Mesenchymal stem cell (in vitro differentiated cells and primary cell): ENCODE results near the gene COPS2.

Experiments
- DNase-seq: peaks from one replicate; pipeline ENCODE4 v3.0.0-alpha.2; 2013
- H2AFZ ChIP-seq: one replicate; pipeline ENCODE4 v1.6.1; 2013; ENCODE audit warnings: low read depth, mild to moderate bottlenecking, control low read depth, inconsistent platforms, low read length, moderate library complexity
- H2AK5ac ChIP-seq: 2 replicates; pipeline ENCODE4 v1.6.1; 2013; ENCODE audit warnings: low read length, moderate library complexity, mild to moderate bottlenecking, inconsistent platforms; ENCODE audit not compliant: severe bottlenecking
- H2BK120ac ChIP-seq: one replicate; pipeline ENCODE4 v1.6.1; 2013; ENCODE audit warnings: low read depth, mild to moderate bottlenecking, inconsistent platforms, low read length, moderate library complexity
- H2BK12ac ChIP-seq, 2 experiments: one replicate each; pipeline ENCODE4 v1.6.1; 2013; ENCODE audit warnings: inconsistent platforms in 2 of 2, low read length in 2 of 2, mild to moderate bottlenecking in 2 of 2, moderate library complexity in 2 of 2, control low read depth in 1 of 2
- H2BK15ac ChIP-seq: one replicate; pipeline ENCODE4 v1.6.1; 2013; ENCODE audit warnings: mild to moderate bottlenecking, low read depth, inconsistent platforms; ENCODE audit not compliant: poor library complexity, severe bottlenecking
- H2BK5ac ChIP-seq: 2 replicates; pipeline ENCODE4 v1.6.1; 2013; ENCODE audit warnings: low read depth, mild to moderate bottlenecking, low read length, control low read depth, inconsistent platforms; ENCODE audit not compliant: poor library complexity, severe bottlenecking
- H3K14ac ChIP-seq, 2 experiments: one replicate each; pipeline ENCODE4 v1.6.1; 2013; ENCODE audit warnings: inconsistent platforms in 2 of 2, low read length in 2 of 2, control low read depth in 1 of 2, mild to moderate bottlenecking in 1 of 2, moderate library complexity in 1 of 2
- H3K18ac ChIP-seq, 2 experiments: one replicate each; pipeline ENCODE4 v1.6.1; 2013; ENCODE audit warnings: inconsistent platforms in 2 of 2, low read length in 2 of 2, control low read depth in 1 of 2, low read depth in 1 of 2, mild to moderate bottlenecking in 1 of 2
- H3K23ac ChIP-seq, 2 experiments: one replicate each; pipeline ENCODE4 v1.6.1; 2013; ENCODE audit warnings: inconsistent platforms in 2 of 2, low read length in 2 of 2, mild to moderate bottlenecking in 2 of 2, moderate library complexity in 2 of 2, control low read depth in 1 of 2
- H3K27ac ChIP-seq: 2 replicates; pipeline ENCODE4 v1.5.1; 2013; ENCODE audit warnings: mild to moderate bottlenecking, moderate library complexity, low read length, control low read depth, inconsistent platforms; ENCODE audit not compliant: poor library complexity, severe bottlenecking
- H3K27me3 ChIP-seq, 2 experiments: 2 replicates each; pipeline versions ENCODE4 v1.6.1 to v1.7.0; 2013; ENCODE audit warnings: low read length in 2 of 2, mild to moderate bottlenecking in 2 of 2, moderate library complexity in 2 of 2, control low read depth in 1 of 2, inconsistent platforms in 1 of 2; ENCODE audit not compliant: control insufficient read depth in 1 of 2, insufficient read depth in 1 of 2
- H3K36me3 ChIP-seq, 2 experiments: 2 replicates each; pipeline versions ENCODE4 v1.6.1 to v1.7.0; 2013; ENCODE audit warnings: low read length in 2 of 2, control low read depth in 1 of 2, inconsistent platforms in 1 of 2, low read depth in 1 of 2, mild to moderate bottlenecking in 1 of 2; ENCODE audit not compliant: insufficient read depth in 2 of 2, control insufficient read depth in 1 of 2
- H3K4ac ChIP-seq, 2 experiments: one replicate each; pipeline ENCODE4 v1.6.1; 2013; ENCODE audit warnings: inconsistent platforms in 2 of 2, low read length in 2 of 2, mild to moderate bottlenecking in 2 of 2, moderate library complexity in 2 of 2, control low read depth in 1 of 2, low read depth in 1 of 2
- H3K4me1 ChIP-seq: 2 replicates; pipeline ENCODE4 v1.6.1; 2013; ENCODE audit warnings: low read depth, low read length, control low read depth; ENCODE audit not compliant: control insufficient read depth, insufficient read depth
- H3K4me2 ChIP-seq: 2 replicates; pipeline ENCODE4 v1.6.1; 2013; ENCODE audit warnings: low read length, mild to moderate bottlenecking, inconsistent platforms; ENCODE audit not compliant: poor library complexity, severe bottlenecking
- H3K4me3 ChIP-seq, 2 experiments: 2 replicates each; pipeline versions ENCODE4 v1.5.1 to v1.7.0; 2013; ENCODE audit warnings: low read length in 2 of 2, mild to moderate bottlenecking in 2 of 2, control low read depth in 1 of 2, low read depth in 1 of 2; ENCODE audit not compliant: insufficient read depth in 1 of 2
- H3K79me1 ChIP-seq: replicated peaks from 2 replicates; pipeline ENCODE4 v1.6.1; 2013; ENCODE audit warnings: mild to moderate bottlenecking, control low read depth, low read length, inconsistent platforms; ENCODE audit not compliant: poor library complexity, severe bottlenecking
- H3K9ac ChIP-seq: 2 replicates; pipeline ENCODE4 v1.7.0; 2013; ENCODE audit warnings: mild to moderate bottlenecking, low read length, moderate library complexity
- H3K9me3 ChIP-seq: 2 replicates; pipeline ENCODE4 v1.7.0; 2013; ENCODE audit warnings: mild to moderate bottlenecking, low read length; ENCODE audit not compliant: control insufficient read depth
- H4K8ac ChIP-seq: one replicate; pipeline ENCODE4 v1.6.1; 2013; ENCODE audit warnings: inconsistent platforms, mild to moderate bottlenecking, low read length, moderate library complexity
- H4K91ac ChIP-seq: one replicate; pipeline ENCODE4 v1.6.1; 2013; ENCODE audit warnings: mild to moderate bottlenecking, low read length, inconsistent platforms
- WGBS: methylation state at CpG from one replicate; pipeline ENCODE4 v1.1.7; 2013; ENCODE audit warnings: mixed read lengths; 5-methylcytosine and 5-hydroxymethylcytosine counted together

Gene COPS2

GRCh38 chr15:49171790-49172189, 16.4 kb upstream of the COPS2 start:
- WGBS = 98% methylated on average over 5 of the region's 12 CpGs
- Histone ChIP-seq H2AFZ (no peak overlapping the region), H3K14ac (no peak overlapping the region), H2BK120ac (no peak overlapping the region), H3K23ac (no peak overlapping the region), H2AK5ac (no peak overlapping the region), H3K4me2 (no peak overlapping the region), H3K36me3 (no peaks in the 10 kb centered on the region), H3K18ac (no peak overlapping the region), H4K91ac (no peak overlapping the region), H2BK15ac (no peak overlapping the region), H3K4me3 (peak overlapping the region in 1 of 2 experiments; percentile 93), H3K27me3 (no peaks in the 10 kb centered on the region), H3K79me1 (peaks cover 12% of the 10 kb centered on the region), H4K8ac (no peak overlapping the region), H3K9ac (no peak overlapping the region), H2BK12ac (no peak overlapping the region), H3K9me3 (no peaks in the 10 kb centered on the region), H3K4me1 (peaks cover 7% of the 10 kb centered on the region), H2BK5ac (no peak overlapping the region), H3K27ac (no peak overlapping the region), H3K4ac (no peak overlapping the region)
- DNase-seq = no peak

GRCh38 chr15:49169880-49170597, 14.6 kb upstream of the COPS2 start, which contains the start of gene GALK2:
GALK2 (plus strand) TSS chr15:49170247; CDS start chr15:49170323, 76 bp downstream.
- Histone ChIP-seq H3K4ac (peak within 1 kb of the TSS; percentile 77 to 83), H3K23ac (no peak within 1 kb of the TSS), H4K8ac (peak within 1 kb of the TSS; percentile 89), H3K9me3 (no peaks in the 10 kb centered on the region), H3K9ac (peak within 1 kb of the TSS; percentile 97), H3K79me1 (peaks cover 11% of the 10 kb centered on the region), H3K36me3 (no peaks in the 10 kb centered on the region), H2AFZ (peak within 1 kb of the TSS; percentile 60), H2AK5ac (no peak within 1 kb of the TSS), H3K18ac (peak within 1 kb of the TSS; percentile 78 to 82), H2BK12ac (peak within 1 kb of the TSS; percentile 2 to 11), H2BK120ac (no peak within 1 kb of the TSS), H2BK15ac (no peak within 1 kb of the TSS), H2BK5ac (no peak within 1 kb of the TSS), H3K4me3 (peak within 1 kb of the TSS; percentile 60 to 93), H3K4me2 (peak within 1 kb of the TSS; percentile 80), H3K4me1 (peaks cover 7% of the 10 kb centered on the region), H4K91ac (peak within 1 kb of the TSS; percentile 90), H3K27ac (peak within 1 kb of the TSS; percentile 77), H3K27me3 (no peaks in the 10 kb centered on the region), H3K14ac (peak within 1 kb of the TSS in 1 of 2 experiments; percentile 90)
- WGBS = 8% methylated on average over 27 of the region's 30 CpGs
- peak; percentile 90 for DNase-seq

GRCh38 chr15:49168016-49168415, 12.6 kb upstream of the COPS2 start:
- no peak overlapping the region for H3K14ac ChIP-seq
- H3K4ac ChIP-seq = no peak overlapping the region
- no peaks in the 10 kb centered on the region for H3K36me3 ChIP-seq
- no peak overlapping the region for H2BK12ac ChIP-seq
- H3K4me2 ChIP-seq = no peak overlapping the region
- H3K27me3 ChIP-seq = no peaks in the 10 kb centered on the region
- H3K4me3 ChIP-seq = no peak overlapping the region
- H3K9ac ChIP-seq = peak overlapping the region; percentile 53
- H2BK15ac ChIP-seq = no peak overlapping the region
- no peak overlapping the region for H3K23ac ChIP-seq
- 100% methylated on average over 1 of the region's 3 CpGs for WGBS
- H4K91ac ChIP-seq = no peak overlapping the region
- peaks cover 7% of the 10 kb centered on the region for H3K4me1 ChIP-seq
- no peak overlapping the region for H2BK5ac ChIP-seq
- no peak overlapping the region for H4K8ac ChIP-seq
- no peak overlapping the region for H2AFZ ChIP-seq
- no peak overlapping the region for H3K18ac ChIP-seq
- no peaks in the 10 kb centered on the region for H3K9me3 ChIP-seq
- H3K27ac ChIP-seq = no peak overlapping the region
- H2BK120ac ChIP-seq = no peak overlapping the region
- peaks cover 8% of the 10 kb centered on the region for H3K79me1 ChIP-seq
- no peak overlapping the region for H2AK5ac ChIP-seq
- no peak for DNase-seq

- no peak overlapping the region for H3K18ac ChIP-seq
Observed at GRCh38 chr15:49164865-49165264, 9.5 kb upstream of the COPS2 start.

More at GRCh38 chr15:49164865-49165264, 9.5 kb upstream of the COPS2 start:
- no peak overlapping the region for H2BK120ac ChIP-seq
- no peak overlapping the region for H2BK12ac ChIP-seq
- H3K23ac ChIP-seq = no peak overlapping the region
- H3K9me3 ChIP-seq = no peaks in the 10 kb centered on the region
- no peak for DNase-seq
- no peak overlapping the region for H4K8ac ChIP-seq
- no peak overlapping the region for H3K9ac ChIP-seq
- peaks cover 0 to 12% of the 10 kb centered on the region in 2 experiments for H3K36me3 ChIP-seq
- H2AK5ac ChIP-seq = no peak overlapping the region
- H2BK15ac ChIP-seq = no peak overlapping the region
- H3K27me3 ChIP-seq = no peaks in the 10 kb centered on the region
- no peak overlapping the region for H3K4me3 ChIP-seq
- no peak overlapping the region for H2BK5ac ChIP-seq
- no peak overlapping the region for H3K14ac ChIP-seq
- peaks cover 12% of the 10 kb centered on the region for H3K79me1 ChIP-seq
- H2AFZ ChIP-seq = no peak overlapping the region
- H3K4me1 ChIP-seq = peaks cover under 1% of the 10 kb centered on the region
- no peak overlapping the region for H3K4me2 ChIP-seq
- H3K27ac ChIP-seq = no peak overlapping the region
- H3K4ac ChIP-seq = no peak overlapping the region
- H4K91ac ChIP-seq = no peak overlapping the region
